GM12873 (cell line): ENCODE measurements around the gene SNCAIP.

Experiments
- TF ChIP-seq, protein P1 (sequence below): IDR thresholded peaks from 2 replicates; pipeline ENCODE4 v1.5.1; 2012; ENCODE audit warnings: low read depth, mild to moderate bottlenecking, moderate library complexity, low read length, control low read depth; ENCODE audit not compliant: insufficient read depth; ENCODE audit errors: missing control alignments

Gene SNCAIP

DNA sequence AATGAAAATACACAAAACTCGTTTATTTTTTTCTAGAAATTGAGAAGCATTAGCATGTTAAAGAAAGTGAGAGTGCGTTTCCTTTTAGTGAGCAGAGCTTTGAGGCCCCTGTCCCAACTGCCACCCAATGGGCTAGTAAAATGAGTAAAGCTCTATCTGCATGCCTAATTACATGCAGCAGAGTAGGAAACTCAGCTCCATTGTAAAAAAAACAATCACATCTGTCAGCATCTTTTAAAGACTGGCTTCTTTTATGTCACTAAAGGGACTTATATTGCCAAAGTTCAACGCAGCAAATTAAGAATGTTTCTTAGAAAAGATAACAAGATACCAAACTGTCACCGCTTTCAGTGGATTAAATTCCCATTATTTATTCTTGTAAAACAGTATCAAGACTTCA, 154.0 kb downstream of the SNCAIP start:
- TF ChIP-seq, protein P1, sequence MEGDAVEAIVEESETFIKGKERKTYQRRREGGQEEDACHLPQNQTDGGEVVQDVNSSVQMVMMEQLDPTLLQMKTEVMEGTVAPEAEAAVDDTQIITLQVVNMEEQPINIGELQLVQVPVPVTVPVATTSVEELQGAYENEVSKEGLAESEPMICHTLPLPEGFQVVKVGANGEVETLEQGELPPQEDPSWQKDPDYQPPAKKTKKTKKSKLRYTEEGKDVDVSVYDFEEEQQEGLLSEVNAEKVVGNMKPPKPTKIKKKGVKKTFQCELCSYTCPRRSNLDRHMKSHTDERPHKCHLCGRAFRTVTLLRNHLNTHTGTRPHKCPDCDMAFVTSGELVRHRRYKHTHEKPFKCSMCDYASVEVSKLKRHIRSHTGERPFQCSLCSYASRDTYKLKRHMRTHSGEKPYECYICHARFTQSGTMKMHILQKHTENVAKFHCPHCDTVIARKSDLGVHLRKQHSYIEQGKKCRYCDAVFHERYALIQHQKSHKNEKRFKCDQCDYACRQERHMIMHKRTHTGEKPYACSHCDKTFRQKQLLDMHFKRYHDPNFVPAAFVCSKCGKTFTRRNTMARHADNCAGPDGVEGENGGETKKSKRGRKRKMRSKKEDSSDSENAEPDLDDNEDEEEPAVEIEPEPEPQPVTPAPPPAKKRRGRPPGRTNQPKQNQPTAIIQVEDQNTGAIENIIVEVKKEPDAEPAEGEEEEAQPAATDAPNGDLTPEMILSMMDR, result no peak

DNA sequence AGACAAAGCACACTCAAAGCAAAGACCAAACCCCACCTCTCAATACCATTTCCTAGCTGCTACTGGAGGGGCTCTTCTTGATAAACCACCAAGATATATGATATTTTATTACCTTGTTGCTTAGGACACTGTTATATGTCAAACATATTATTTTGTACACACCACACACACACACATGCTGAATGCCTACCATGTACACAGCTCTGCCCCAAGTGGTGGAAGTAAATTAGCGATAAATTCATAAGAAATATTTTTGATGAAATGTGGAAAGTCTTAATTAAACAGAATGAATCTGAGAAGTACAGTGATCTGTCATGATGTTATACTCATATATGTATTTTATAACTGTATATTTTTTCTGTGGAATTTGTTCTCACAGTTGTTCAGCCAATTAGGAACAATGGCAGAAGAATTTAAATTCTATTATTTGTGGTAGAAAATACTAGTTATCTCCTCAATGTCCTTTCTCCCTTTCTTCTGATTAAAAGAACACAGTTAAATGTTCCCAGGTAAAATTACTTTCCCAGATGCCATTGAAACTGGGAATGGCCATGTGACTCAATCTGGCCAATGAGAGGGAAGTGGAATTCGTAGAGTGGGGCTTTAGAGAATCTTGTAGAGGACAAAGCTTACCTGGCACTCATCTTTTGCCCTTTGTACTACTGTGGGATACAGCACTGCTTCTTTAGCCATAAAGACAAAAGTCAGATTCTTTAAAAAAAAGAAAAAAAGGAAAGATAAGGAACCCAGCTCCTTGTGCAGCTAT, 156.5 kb downstream of the SNCAIP start:
- TF ChIP-seq, protein P1, result no peak

DNA sequence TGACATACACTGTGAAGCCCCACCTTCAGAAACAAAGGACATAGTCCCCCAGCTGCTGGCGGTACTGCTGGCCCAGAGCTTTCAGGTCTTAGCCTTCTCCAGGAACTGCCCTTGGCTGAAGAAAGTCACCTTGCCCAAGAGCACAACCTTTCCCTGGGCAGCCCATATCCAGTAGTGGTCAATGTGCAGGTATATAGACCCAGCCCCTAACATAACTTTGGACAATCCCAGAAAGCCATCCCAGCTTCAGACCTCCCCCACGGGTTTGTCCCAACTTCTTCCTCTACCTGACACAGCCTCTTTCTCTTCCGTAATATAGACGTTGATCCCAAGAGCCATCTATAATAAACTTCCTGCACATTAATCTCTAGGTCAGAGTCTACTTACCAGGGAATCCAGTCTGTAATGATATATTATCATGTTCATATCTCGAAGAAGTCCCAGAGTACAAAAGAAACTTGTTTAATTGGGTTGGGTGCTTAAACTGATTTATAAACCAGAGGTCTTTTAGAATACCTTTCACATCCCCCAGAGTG, 157.4 kb downstream of the SNCAIP start:
- TF ChIP-seq, protein P1, result no peak

DNA sequence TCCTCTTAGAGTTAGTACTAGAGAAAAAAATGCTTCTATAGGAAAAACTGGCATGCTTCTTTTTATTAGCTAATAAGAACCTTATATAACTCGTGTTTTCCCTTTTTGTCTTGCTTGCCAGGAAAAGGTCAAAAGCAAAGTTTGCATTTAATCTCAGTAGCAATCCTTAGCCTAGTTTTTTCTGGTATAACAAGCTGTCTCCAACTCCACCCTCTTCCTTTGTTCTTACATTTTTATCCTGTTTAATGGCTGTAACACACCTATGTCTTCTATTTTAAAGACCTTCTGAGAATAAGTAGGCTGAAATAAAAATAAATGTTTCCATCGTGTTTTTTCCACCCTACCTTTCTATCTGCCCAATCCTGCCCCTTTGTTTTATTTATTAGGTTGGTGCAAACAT, 158.3 kb downstream of the SNCAIP start:
- TF ChIP-seq, protein P1, result no peak

DNA sequence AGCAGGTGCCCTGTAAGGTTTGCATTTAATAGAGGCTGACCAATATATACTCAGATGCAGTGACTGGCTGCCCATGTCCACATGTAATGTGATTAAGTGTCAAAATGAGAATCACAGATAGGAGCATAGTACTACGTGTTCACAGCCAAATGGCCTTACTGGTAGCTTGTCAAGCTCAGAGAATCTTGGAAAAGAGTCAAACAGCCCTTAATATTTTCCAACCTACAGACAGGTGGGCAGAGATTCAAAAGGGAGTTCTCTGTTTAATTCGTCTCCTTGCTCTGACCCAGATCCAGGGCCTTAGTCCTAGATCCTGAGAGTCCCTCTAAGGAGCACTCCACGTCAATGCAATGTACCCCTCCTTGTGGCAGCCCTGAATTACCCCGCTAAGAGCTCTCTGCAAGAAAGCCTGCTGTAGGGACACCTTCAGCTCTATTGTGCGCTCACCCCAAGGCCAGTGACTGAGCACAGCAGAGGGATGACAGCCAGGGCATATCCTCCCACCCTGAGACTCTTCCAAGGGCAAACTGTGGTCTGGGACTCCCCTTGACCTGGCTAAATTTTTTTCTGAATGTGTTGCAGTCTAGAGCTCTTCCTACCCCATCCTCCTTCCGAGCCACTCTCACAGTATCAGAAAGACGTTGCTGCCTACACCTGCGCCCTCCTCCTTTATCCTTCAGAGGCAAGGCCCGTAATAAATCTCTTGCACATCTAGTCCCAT, 159.2 kb downstream of the SNCAIP start:
- TF ChIP-seq, protein P1, result no peak

DNA sequence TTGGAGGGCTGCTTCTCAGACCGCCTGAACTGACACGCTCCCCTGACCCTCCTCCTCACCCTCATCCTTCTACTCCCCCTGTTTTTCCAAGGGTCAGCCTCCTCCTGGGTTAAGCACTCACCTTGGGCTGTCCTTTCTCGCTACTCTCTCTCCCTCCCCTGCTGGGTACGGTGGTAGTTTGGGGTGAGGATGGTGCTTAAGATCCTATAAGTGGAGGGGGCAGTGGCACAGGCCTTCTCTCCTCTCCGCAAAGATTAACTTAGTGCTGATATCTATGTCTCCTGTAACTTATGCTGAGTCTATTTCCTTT, 159.7 kb downstream of the SNCAIP start:
- TF ChIP-seq, protein P1, result no peak

DNA sequence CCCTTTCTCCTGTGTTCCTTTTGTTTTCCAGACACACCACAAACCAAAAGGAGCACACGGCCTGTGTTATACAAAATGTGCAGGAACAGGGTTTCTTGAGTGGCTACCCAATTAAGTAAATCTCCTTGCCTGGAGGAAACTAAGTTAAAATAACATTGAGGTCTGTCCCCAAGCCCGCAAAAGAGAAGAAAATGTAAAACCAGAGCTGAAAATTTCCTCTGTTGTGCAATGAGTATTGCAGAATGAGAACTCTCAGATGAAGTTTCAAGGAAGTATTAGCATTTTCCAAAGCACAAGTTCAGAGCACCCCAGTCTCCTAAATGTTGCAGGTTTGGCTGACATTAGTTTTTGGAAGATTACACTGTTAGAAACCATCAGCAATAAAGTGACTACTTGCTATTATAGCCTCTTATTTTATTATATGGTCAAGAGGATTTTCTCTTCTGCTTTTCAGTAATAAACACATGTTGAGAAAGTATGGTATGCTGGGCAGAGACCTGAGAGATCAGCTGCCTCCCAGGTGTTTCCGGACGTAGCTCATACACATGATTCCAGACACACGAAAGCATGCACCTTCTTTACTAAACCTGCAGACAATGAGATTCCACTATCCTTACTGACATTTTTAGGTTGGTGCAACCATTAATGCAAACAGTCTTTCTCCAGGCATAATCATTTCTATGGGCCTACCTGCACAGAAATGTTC, 161.3 kb downstream of the SNCAIP start:
- TF ChIP-seq, protein P1, result no peak
